HK-2 (cell line): ENCODE data around the gene BBC3.
A peak's percentile ranks its signal among the peaks of the same experiment; 100 is the strongest.
"Not testable (repeated sequence)": the region's sequence is repeated elsewhere in the genome, so short reads cannot be mapped to it uniquely, and the experiment has no call there.

ENCODE experiments used
- DNase-seq: peaks from one replicate; pipeline ENCODE4 v3.0.0-alpha.2; 2018; ENCODE audit not compliant: unreplicated experiment

Gene BBC3

GRCh38 chr19:47258434-47258833 lies 27.4 kb upstream of the BBC3 start:
- no peak for DNase-seq

GRCh38 chr19:47257411-47258169 lies 26.6 kb upstream of the BBC3 start:
- DNase-seq = no peak

GRCh38 chr19:47256693-47257410 lies 25.9 kb upstream of the BBC3 start:
- DNase-seq = peak; percentile 100

GRCh38 chr19:47255879-47256692 lies 25.1 kb upstream of the BBC3 start, which contains the start of gene CCDC9:
TSS of gene CCDC9 (plus strand) at chr19:47256525. CDS start at chr19:47258401, 1,876 bp downstream.
- no peak for DNase-seq

GRCh38 chr19:47253970-47254369 lies 23.0 kb upstream of the BBC3 start:
- DNase-seq = no peak

GRCh38 chr19:47253467-47253881 lies 22.5 kb upstream of the BBC3 start:
- DNase-seq = peak; percentile 51

GRCh38 chr19:47253016-47253415 lies 22.0 kb upstream of the BBC3 start:
- not testable (repeated sequence) for DNase-seq

- peak; percentile 45 for DNase-seq
These were observed 16.4 kb upstream of the BBC3 start for GRCh38 chr19:47247308-47247990.

GRCh38 chr19:47243776-47244547 lies 13.0 kb upstream of the BBC3 start:
- peak; percentile 96 for DNase-seq

- no peak for DNase-seq
These were observed 12.4 kb upstream of the BBC3 start for GRCh38 chr19:47243364-47243775.

GRCh38 chr19:47241919-47242577 lies 11.0 kb upstream of the BBC3 start:
- DNase-seq = no peak

- peak; percentile 84 for DNase-seq
These were observed 10.3 kb upstream of the BBC3 start for GRCh38 chr19:47240996-47241918.

GRCh38 chr19:47240556-47240955 lies 9.6 kb upstream of the BBC3 start:
- DNase-seq = no peak

- DNase-seq = no peak
These were observed 8.8 kb upstream of the BBC3 start for GRCh38 chr19:47239610-47240296.

GRCh38 chr19:47239152-47239551 lies 8.2 kb upstream of the BBC3 start:
- no peak for DNase-seq

GRCh38 chr19:47236072-47236675 lies 5.2 kb upstream of the BBC3 start:
- DNase-seq = no peak

- DNase-seq = peak; percentile 64
These were observed 1.6 kb upstream of the BBC3 start for GRCh38 chr19:47232422-47233211.
